ENCODE data around the gene HOXB8. TPM values are rescaled to one million over a fixed set of nuclear protein-coding genes. Genes with fewer than 3 reads are reported as not detected.

The HOXB8 gene
- total and polyA plus RNA-seq, 2 donors (not counting 3 experiments of a cell fraction or from before 2014, with no cell fraction given) = 1.7 to 2.4 TPM

DNA sequence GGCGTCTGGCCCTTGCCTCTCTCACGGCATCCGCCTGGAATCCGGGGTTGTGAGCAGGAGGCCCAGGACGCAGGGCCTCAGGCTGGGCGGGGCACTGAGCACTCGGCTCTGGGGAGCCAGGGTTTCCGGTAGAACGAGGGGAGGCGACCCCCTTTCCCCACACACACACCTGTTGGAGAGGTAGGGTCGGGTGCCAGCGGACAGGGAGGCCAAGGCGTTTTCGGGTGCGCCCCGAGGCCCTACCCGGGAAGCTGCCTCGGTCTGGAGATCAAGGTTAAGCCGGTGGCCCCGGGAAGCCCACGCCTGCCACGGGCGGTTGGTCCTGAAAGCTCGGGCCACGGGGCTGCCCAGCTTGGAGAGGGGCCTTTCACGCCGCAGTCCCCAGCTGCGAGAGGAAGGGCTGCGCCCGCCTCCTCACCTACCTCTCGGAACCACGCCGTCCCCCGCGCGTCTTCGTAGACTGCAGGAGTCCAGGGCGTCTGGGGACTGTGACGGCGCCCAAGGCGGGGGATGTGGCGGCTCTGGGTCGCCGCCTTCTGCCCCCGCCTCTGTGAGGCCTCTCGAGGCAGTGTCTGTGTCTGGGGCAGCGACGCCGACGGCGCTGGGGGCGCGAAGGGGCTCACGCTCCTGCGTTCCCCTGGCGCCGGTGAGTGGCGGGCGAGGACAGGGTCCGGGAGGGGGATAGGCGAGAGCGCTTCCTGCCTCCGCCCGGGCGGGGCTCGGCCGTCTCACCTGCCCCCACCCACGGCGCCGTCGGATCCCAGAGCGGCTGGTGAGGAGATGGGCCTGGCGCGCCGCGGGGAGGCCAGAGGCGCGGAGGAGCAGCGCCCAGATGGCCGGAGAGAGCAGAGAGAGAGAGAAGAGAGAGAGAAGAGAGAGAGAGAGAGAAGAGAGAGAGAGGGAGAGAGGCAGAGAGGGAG, 31.4 kb upstream of the HOXB8 start:
- intact Hi-C loops (cut with micrococcal nuclease) = no loop called here
- H3K27me3 ChIP-seq (ENCODE audit: control insufficient read depth in 2 of 2, insufficient read depth in 2 of 2, low read length in 2 of 2) = peaks cover 62 to 70% of the 10 kb centered on the region in 2 experiments
- H3K79me2 ChIP-seq (ENCODE audit: control insufficient read depth, insufficient read depth, low read length) = no peaks in the 10 kb centered on the region

More for the DNA sequence above, 31.4 kb upstream of the HOXB8 start:
- no peak overlapping the region for H3K27ac ChIP-seq (ENCODE audit: insufficient read depth, low read depth, low read length)
- DNase-seq (ENCODE audit: low read depth, low spot score) (no peak), FAIRE-seq (no peak)
- no peaks in the 10 kb centered on the region for H3K9me3 ChIP-seq (replicated peaks; ENCODE audit: control insufficient read depth, insufficient read depth, low read length)
- H3K9ac ChIP-seq (replicated peaks; ENCODE audit: extremely low read depth, insufficient read depth, low read length) = no peak overlapping the region
- H3K4me1 ChIP-seq (ENCODE audit: control insufficient read depth, extremely low read depth, insufficient read depth, low read length) = no peaks in the 10 kb centered on the region
- H4K20me1 ChIP-seq (replicated peaks; ENCODE audit: control insufficient read depth, extremely low read depth, insufficient read depth, low read length) = no peaks in the 10 kb centered on the region
- H3K9me1 ChIP-seq (replicated peaks; ENCODE audit: control insufficient read depth, extremely low read depth, insufficient read depth, low read length) = no peaks in the 10 kb centered on the region
- H3K4me2 ChIP-seq (ENCODE audit: insufficient read depth, low read length) = no peak overlapping the region
- no peak overlapping the region for H3K4me3 ChIP-seq (replicated peaks in 1 of 3; ENCODE audit: insufficient read depth in 1 of 3, low read depth in 1 of 3, low read length in 3 of 3)
- no peak overlapping the region for H2AFZ ChIP-seq (ENCODE audit: low read depth, low read length)
- POLR2A ChIA-PET = interaction anchor here (0.7 kb wide), 1 partner anchor 1441 kb away, joined by 4 read pairs; no protein-coding TSS in a partner anchor
- no TSS peak for BruUV-seq (replicated peaks)
- no peaks in the 10 kb centered on the region for H3K36me3 ChIP-seq (ENCODE audit: control insufficient read depth in 2 of 2, extremely low read depth in 1 of 2, insufficient read depth in 2 of 2, low read length in 2 of 2)
- CTCF ChIA-PET = interaction anchor here (4.5 kb wide), 1 partner anchor 10 kb away, joined by 23 read pairs; no protein-coding TSS in a partner anchor
- TF ChIP-seq, protein P1, sequence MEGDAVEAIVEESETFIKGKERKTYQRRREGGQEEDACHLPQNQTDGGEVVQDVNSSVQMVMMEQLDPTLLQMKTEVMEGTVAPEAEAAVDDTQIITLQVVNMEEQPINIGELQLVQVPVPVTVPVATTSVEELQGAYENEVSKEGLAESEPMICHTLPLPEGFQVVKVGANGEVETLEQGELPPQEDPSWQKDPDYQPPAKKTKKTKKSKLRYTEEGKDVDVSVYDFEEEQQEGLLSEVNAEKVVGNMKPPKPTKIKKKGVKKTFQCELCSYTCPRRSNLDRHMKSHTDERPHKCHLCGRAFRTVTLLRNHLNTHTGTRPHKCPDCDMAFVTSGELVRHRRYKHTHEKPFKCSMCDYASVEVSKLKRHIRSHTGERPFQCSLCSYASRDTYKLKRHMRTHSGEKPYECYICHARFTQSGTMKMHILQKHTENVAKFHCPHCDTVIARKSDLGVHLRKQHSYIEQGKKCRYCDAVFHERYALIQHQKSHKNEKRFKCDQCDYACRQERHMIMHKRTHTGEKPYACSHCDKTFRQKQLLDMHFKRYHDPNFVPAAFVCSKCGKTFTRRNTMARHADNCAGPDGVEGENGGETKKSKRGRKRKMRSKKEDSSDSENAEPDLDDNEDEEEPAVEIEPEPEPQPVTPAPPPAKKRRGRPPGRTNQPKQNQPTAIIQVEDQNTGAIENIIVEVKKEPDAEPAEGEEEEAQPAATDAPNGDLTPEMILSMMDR (IDR thresholded peaks at IDR 0.05; ENCODE audit: extremely low read depth in 1 of 2, insufficient read depth in 1 of 2, low read depth in 1 of 2, low read length in 2 of 2) = no peak
- TF ChIP-seq POLR2AphosphoS5 (IDR thresholded peaks at IDR 0.05; ENCODE audit: insufficient read depth, low read depth, low read length) (no peak), EZH2 (IDR thresholded peaks at IDR 0.05; ENCODE audit: borderline replicate concordance, low read depth, low read length, severe bottlenecking) (peak; percentile 38), MYC (IDR thresholded peaks at IDR 0.05; ENCODE audit: low read depth, low read length) (no peak)
- dilution Hi-C loops (cut with MboI; ENCODE audit: extremely low pct_ligation_motif_present, low sequenced_read_pairs) = no loop called here
